ENCODE results near the gene MAP2K5. TPM values are rescaled to one million over a fixed set of nuclear protein-coding genes. Genes with fewer than 3 reads are reported as not detected.

Gene MAP2K5
- total RNA-seq, 1 experiment from 2014 or later = 15.0 TPM

GRCh38 chr15:67769497-67770357 lies 227.2 kb downstream of the MAP2K5 start:
- Histone ChIP-seq H2AFZ (ENCODE audit: low read length) (no peak overlapping the region), H2AK5ac (ENCODE audit: insufficient read length, low read length) (no peak overlapping the region), H3K79me2 (ENCODE audit: insufficient read depth, low read length) (no peaks in the 10 kb centered on the region), H4K5ac (ENCODE audit: insufficient read length, low read depth, low read length) (no peak overlapping the region), H3K23me2 (ENCODE audit: insufficient read length, low read depth, low read length, poor library complexity, severe bottlenecking) (no peaks in the 10 kb centered on the region), H3K27ac (ENCODE audit: insufficient read length, low read depth, low read length) (no peak overlapping the region), H2BK20ac (ENCODE audit: low read depth, low read length, poor library complexity, severe bottlenecking) (no peak overlapping the region), H2BK5ac (ENCODE audit: insufficient read length, low read length) (no peak overlapping the region), H3K79me1 (ENCODE audit: insufficient read depth, low read depth, low read length, poor library complexity, severe bottlenecking) (no peaks in the 10 kb centered on the region), H2BK120ac (ENCODE audit: low read depth, low read length, poor library complexity, severe bottlenecking) (no peak overlapping the region), H4K91ac (ENCODE audit: insufficient read length, low read depth, low read length) (no peak overlapping the region), H3K9me3 (ENCODE audit: control insufficient read depth, low read depth, low read length) (no peaks in the 10 kb centered on the region), H2BK12ac (ENCODE audit: insufficient read length, low read depth, low read length) (no peak overlapping the region), H3K56ac (ENCODE audit: insufficient read length, low read depth, low read length) (no peak overlapping the region), H4K20me1 (ENCODE audit: control insufficient read depth, insufficient read depth, insufficient read length) (no peaks in the 10 kb centered on the region), H3K4me1 (ENCODE audit: insufficient read depth, low read length) (peaks cover 3% of the 10 kb centered on the region; the same call in 1 of the 2 replicates), H3K4ac (ENCODE audit: low read depth, low read length) (no peak overlapping the region), H3K27me3 (ENCODE audit: insufficient read depth, low read length) (no peaks in the 10 kb centered on the region; the same call in 1 of the 2 replicates), H3T11ph (ENCODE audit: low read length) (no peak overlapping the region), H3K4me2 (ENCODE audit: insufficient read depth, insufficient read length, low read length) (no peak overlapping the region), H3K18ac (ENCODE audit: insufficient read length, low read depth, low read length) (no peak overlapping the region), H2BK15ac (ENCODE audit: low read depth, low read length) (no peak overlapping the region), H4K8ac (replicated peaks; ENCODE audit: insufficient read length, low read depth, low read length) (no peak overlapping the region), H3K9ac (ENCODE audit: extremely low read depth, insufficient read length, low read length) (no peak overlapping the region), H3K23ac (ENCODE audit: insufficient read length, low read depth, low read length) (no peak overlapping the region), H3K14ac (ENCODE audit: insufficient read depth, low read length) (no peak overlapping the region)
- DNase-seq = no peak
- no peaks in the 10 kb centered on the region for H3K27me3 Mint-ChIP-seq (ENCODE audit: low read depth)
- H3K9me3 Mint-ChIP-seq = no peaks in the 10 kb centered on the region
- TF ChIP-seq, protein P1, sequence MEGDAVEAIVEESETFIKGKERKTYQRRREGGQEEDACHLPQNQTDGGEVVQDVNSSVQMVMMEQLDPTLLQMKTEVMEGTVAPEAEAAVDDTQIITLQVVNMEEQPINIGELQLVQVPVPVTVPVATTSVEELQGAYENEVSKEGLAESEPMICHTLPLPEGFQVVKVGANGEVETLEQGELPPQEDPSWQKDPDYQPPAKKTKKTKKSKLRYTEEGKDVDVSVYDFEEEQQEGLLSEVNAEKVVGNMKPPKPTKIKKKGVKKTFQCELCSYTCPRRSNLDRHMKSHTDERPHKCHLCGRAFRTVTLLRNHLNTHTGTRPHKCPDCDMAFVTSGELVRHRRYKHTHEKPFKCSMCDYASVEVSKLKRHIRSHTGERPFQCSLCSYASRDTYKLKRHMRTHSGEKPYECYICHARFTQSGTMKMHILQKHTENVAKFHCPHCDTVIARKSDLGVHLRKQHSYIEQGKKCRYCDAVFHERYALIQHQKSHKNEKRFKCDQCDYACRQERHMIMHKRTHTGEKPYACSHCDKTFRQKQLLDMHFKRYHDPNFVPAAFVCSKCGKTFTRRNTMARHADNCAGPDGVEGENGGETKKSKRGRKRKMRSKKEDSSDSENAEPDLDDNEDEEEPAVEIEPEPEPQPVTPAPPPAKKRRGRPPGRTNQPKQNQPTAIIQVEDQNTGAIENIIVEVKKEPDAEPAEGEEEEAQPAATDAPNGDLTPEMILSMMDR (conservative IDR thresholded peaks at IDR 0.05) = no peak
- no peak overlapping the region for H3K4me3 Mint-ChIP-seq
- no CpG with 5 or more reads among the region's 13 CpGs for WGBS (ENCODE audit: extremely low coverage, insufficient read length, low lambda C conversion rate)
- H3K36me3 Mint-ChIP-seq (ENCODE audit: insufficient read depth in 1 of 3, low read depth in 3 of 3) = no peaks in the 10 kb centered on the region
- no peak overlapping the region for H3K27ac Mint-ChIP-seq
- H3K4me1 Mint-ChIP-seq = peaks cover 27 to 60% of the 10 kb centered on the region in 2 experiments
